HG03097 (cell line): ENCODE measurements around the gene PAXX.

Source experiments
- ATAC-seq: cut with Tn5 transposase; IDR thresholded peaks from one replicate; pipeline ENCODE4 v1.9.1; 2021; ENCODE audit not compliant: unreplicated experiment, low FRiP score

The PAXX gene

GRCh38 chr9:136964833-136965422 lies 27.3 kb upstream of the PAXX start:
- ATAC-seq: no peak

- no peak for ATAC-seq
Measured at GRCh38 chr9:136965771-136966484, 26.3 kb upstream of the PAXX start.

GRCh38 chr9:136968333-136969127 lies 23.7 kb upstream of the PAXX start:
- ATAC-seq: no peak

GRCh38 chr9:136969150-136969549 lies 23.1 kb upstream of the PAXX start:
- no peak for ATAC-seq

- ATAC-seq: no peak
Measured at GRCh38 chr9:136969774-136970173, 22.4 kb upstream of the PAXX start.

- no peak for ATAC-seq
Measured at GRCh38 chr9:136970361-136970760, 21.9 kb upstream of the PAXX start.

GRCh38 chr9:136971746-136972145 lies 20.5 kb upstream of the PAXX start:
- ATAC-seq: no peak

- no peak for ATAC-seq
Measured at GRCh38 chr9:136972335-136972734, 19.9 kb upstream of the PAXX start.

- no peak for ATAC-seq
Measured at GRCh38 chr9:136972743-136973142, 19.5 kb upstream of the PAXX start.

GRCh38 chr9:136973618-136974617 lies 18.3 kb upstream of the PAXX start:
- no peak for ATAC-seq

GRCh38 chr9:136974817-136975535 lies 17.2 kb upstream of the PAXX start:
- no peak for ATAC-seq

- ATAC-seq: no peak
Measured at GRCh38 chr9:136975644-136976043, 16.6 kb upstream of the PAXX start.

GRCh38 chr9:136977223-136977622 lies 15.0 kb upstream of the PAXX start, which contains the start of gene PTGDS:
Gene PTGDS, plus strand, starts transcription at chr9:136977504. Its CDS starts 75 bp downstream, at chr9:136977579.
- no peak for ATAC-seq

GRCh38 chr9:136977649-136978072 lies 14.6 kb upstream of the PAXX start:
- ATAC-seq: no peak

- no peak for ATAC-seq
Measured at GRCh38 chr9:136978073-136978864, 14.0 kb upstream of the PAXX start.

- no peak for ATAC-seq
Measured at GRCh38 chr9:136978865-136979544, 13.2 kb upstream of the PAXX start.

GRCh38 chr9:136979769-136980587 lies 12.2 kb upstream of the PAXX start:
- no peak for ATAC-seq
